ENCODE data around the gene ANKS4B. TPM values are rescaled to one million over a fixed set of nuclear protein-coding genes. Genes with fewer than 3 reads are reported as not detected.

The ANKS4B gene
- total and polyA plus RNA-seq, 2 of the 8 experiments (the other 6 are each of a cell fraction or from before 2014, with no cell fraction given), result 0.06 to 0.15 TPM

DNA sequence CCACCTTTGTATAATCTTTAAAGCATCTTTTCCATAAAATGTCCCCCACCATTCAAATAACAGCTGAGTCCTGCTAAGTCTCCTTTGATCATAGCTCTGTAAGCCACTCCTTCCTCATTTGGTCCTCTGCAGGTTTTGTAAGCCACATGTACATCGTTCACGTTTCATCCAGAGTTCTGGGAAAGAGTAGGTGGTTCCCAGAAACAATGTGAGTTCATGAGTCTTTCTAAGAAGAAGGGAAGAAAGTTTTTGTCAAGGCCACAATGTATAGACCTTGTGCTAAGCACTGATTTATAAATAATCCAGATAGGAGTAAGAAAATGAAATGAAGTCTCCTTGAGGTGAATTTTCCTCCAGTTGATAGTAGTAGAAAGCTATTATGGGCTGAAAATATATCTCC is 8.7 kb upstream of the ANKS4B start:
- Histone ChIP-seq H3K4me3 (ENCODE audit: extremely low read depth in 1 of 4, insufficient read depth in 2 of 4, low read depth in 3 of 4, low read length in 4 of 4) (no peak overlapping the region), H3K4ac (replicated peaks; ENCODE audit: insufficient read length, low read depth, low read length) (no peak overlapping the region), H3K9me3 (ENCODE audit: insufficient read depth in 2 of 2, low read depth in 1 of 2, low read length in 1 of 2) (no peaks in the 10 kb centered on the region), H3K9ac (replicated peaks in 1 of 4; ENCODE audit: extremely low read depth in 1 of 4, low read depth in 3 of 4, low read length in 3 of 4) (no peak overlapping the region), H2AFZ (ENCODE audit: low read length) (no peak overlapping the region), H3K18ac (ENCODE audit: extremely low read depth, low read length) (no peak overlapping the region), H4K8ac (ENCODE audit: extremely low read depth, insufficient read depth, low read length) (no peak overlapping the region), H2BK120ac (replicated peaks; ENCODE audit: low read depth, low read length) (no peak overlapping the region), H3K23ac (ENCODE audit: insufficient read length) (no peak overlapping the region), H2BK5ac (ENCODE audit: low read depth, low read length) (no peak overlapping the region), H3K4me1 (replicated peaks in 1 of 4; ENCODE audit: control insufficient read depth in 3 of 4, insufficient read depth in 4 of 4, low read length in 3 of 4) (peaks cover 3 to 15% (median 12%) of the 10 kb centered on the region in 4 experiments; a peak in 6 of 7 replicates), H3K14ac (ENCODE audit: insufficient read length) (no peak overlapping the region), H2BK12ac (ENCODE audit: low read depth, low read length) (no peak overlapping the region), H3K36me3 (ENCODE audit: control insufficient read depth in 2 of 4, insufficient read depth in 4 of 4, low read length in 3 of 4) (no peaks in the 10 kb centered on the region), H2BK15ac (ENCODE audit: low read length) (no peak overlapping the region), H3K79me1 (ENCODE audit: low read depth, low read length) (no peaks in the 10 kb centered on the region), H4K5ac (ENCODE audit: insufficient read length, low read depth, low read length) (no peak overlapping the region), H3K23me2 (ENCODE audit: low read depth, low read length) (no peaks in the 10 kb centered on the region), H2AK5ac (ENCODE audit: low read depth, low read length) (no peak overlapping the region), H4K91ac (replicated peaks; ENCODE audit: insufficient read length, low read length) (no peak overlapping the region), H3K27me3 (replicated peaks in 1 of 4; ENCODE audit: control insufficient read depth in 3 of 4, extremely low read depth in 1 of 4, insufficient read depth in 3 of 4, low read length in 3 of 4) (no peaks in the 10 kb centered on the region), H3K79me2 (ENCODE audit: control insufficient read depth in 1 of 2, insufficient read depth in 2 of 2, low read length in 2 of 2) (no peaks in the 10 kb centered on the region), H3K56ac (replicated peaks; ENCODE audit: insufficient read length, low read depth, low read length) (no peak overlapping the region), H3K27ac (ENCODE audit: low read depth, low read length) (no peak overlapping the region), H2BK20ac (ENCODE audit: low read length) (no peak overlapping the region), H4K20me1 (replicated peaks in 1 of 2; ENCODE audit: control insufficient read depth in 1 of 2, insufficient read depth in 2 of 2, low read length in 2 of 2) (no peaks in the 10 kb centered on the region), H3K4me2 (ENCODE audit: insufficient read depth in 1 of 2, low read depth in 2 of 2, low read length in 2 of 2) (no peak overlapping the region)
- no peak for TF ChIP-seq GTF2F1 (IDR thresholded peaks at IDR 0.05; ENCODE audit: borderline replicate concordance, low read depth, low read length)
- TF ChIP-seq CREB1 (IDR thresholded peaks at IDR 0.05), result no peak
- TF ChIP-seq HDAC6 (IDR thresholded peaks at IDR 0.05; ENCODE audit: low read depth, low read length), result no peak
- no peak for TF ChIP-seq NRF1 (IDR thresholded peaks at IDR 0.05; ENCODE audit: low read depth, low read length)
- TF ChIP-seq CEBPB (IDR thresholded peaks at IDR 0.05; ENCODE audit: low read depth, low read length), result no peak
- TF ChIP-seq SUZ12 (IDR thresholded peaks at IDR 0.05; ENCODE audit: low read length), result no peak
- no peak for TF ChIP-seq RBBP5 (IDR thresholded peaks at IDR 0.05; ENCODE audit: borderline replicate concordance, low read depth, low read length)
- no peak for TF ChIP-seq ZNF274 (IDR thresholded peaks at IDR 0.05; ENCODE audit: borderline replicate concordance, extremely low read depth, low read length)
- no peak for TF ChIP-seq RXRA (IDR thresholded peaks at IDR 0.05; ENCODE audit: insufficient read depth, low read depth, low read length)
- no peak for TF ChIP-seq RNF2 (IDR thresholded peaks at IDR 0.05; ENCODE audit: borderline replicate concordance, low read depth, low read length, missing control alignments, poor library complexity, severe bottlenecking)
- TF ChIP-seq TEAD4 (IDR thresholded peaks at IDR 0.05; ENCODE audit: low read depth, low read length), result no peak
- no peak for TF ChIP-seq TAF7 (optimal IDR thresholded peaks at IDR 0.05; ENCODE audit: borderline replicate concordance, low read depth, low read length)
- TF ChIP-seq ASH2L (IDR thresholded peaks at IDR 0.05; ENCODE audit: low read length), result no peak
- TF ChIP-seq BRCA1 (IDR thresholded peaks at IDR 0.05; ENCODE audit: low read depth, low read length), result no peak
- no peak for TF ChIP-seq POLR2A (IDR thresholded peaks at IDR 0.05; ENCODE audit: control extremely low read depth in 1 of 2, low read depth in 2 of 2, low read length in 2 of 2)
- no peak for TF ChIP-seq SP1 (IDR thresholded peaks at IDR 0.05; ENCODE audit: low read depth, low read length)
- POLR2A ChIA-PET (ENCODE audit: partially characterized antibody), result no interaction called here
- 86% methylated on average over 2 of the region's 2 CpGs; no CpG with 5 or more reads in 1 of the 2 experiments for WGBS, 2 experiments (ENCODE audit: extremely low coverage in 1 of 2, insufficient coverage in 1 of 2, insufficient read length in 1 of 2, insufficient replicate concordance in 2 of 2, low coverage in 1 of 2, low lambda C conversion rate in 2 of 2, missing lambda C conversion rate in 1 of 2)
- FAIRE-seq (no peak), DNase-seq (ENCODE audit: low read depth in 1 of 2, low spot score in 2 of 2) (no peak)
- CTCF ChIA-PET (ENCODE audit: partially characterized antibody), result interaction anchor here (1.5 kb wide), 1 partner anchor 53 kb away, joined by 6 read pairs; the partner anchor contains the start of gene CRYM

Data from H1 (cell line).